Fibroblast of peridontal ligament (primary cell): Measurements from ENCODE around the gene ACVR2B.

Experiments used
- DNase-seq: peaks from one replicate; pipeline ENCODE4 v3.0.0-alpha.2; 2010; ENCODE audit errors: extremely low read depth

ACVR2B gene

DNA sequence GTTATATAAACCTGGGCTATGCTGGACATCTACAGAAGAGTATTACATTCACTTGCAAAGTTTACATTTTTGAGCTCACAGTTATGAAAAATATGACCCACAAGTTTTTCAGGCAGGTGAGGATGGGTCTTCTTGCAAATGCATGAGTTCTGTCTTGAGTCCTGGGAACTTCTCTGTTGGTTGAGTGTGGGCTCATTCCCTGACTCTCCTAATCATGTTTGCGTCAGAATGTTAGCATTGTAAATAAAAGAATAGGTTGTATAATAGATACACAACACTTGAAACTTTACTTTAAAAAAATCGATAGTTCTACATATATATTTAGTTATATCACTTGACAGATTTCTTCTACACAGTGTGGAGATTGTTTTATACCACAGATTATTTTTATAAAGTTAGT is 35.3 kb downstream of the ACVR2B start:
- DNase-seq, result no peak

DNA sequence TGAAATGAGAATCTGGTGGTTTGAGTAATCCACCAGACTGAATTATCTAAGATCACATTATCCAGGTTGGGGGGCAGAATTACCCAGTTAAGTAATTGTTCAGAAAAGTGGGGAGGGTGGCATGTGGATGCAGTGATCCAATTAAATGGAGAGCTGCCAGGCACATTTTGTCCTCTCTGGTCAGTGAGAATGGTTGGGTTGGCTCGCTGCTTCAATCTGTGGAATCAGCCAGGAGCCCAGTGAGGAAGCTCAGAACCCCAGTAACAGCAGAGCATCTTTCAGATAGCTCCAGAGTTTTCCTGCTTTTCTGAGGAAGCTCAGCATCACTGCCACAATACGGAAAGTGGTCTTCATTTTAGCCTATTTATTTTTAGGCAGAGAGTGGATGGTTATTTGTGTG is 36.1 kb downstream of the ACVR2B start:
- no peak for DNase-seq

DNA sequence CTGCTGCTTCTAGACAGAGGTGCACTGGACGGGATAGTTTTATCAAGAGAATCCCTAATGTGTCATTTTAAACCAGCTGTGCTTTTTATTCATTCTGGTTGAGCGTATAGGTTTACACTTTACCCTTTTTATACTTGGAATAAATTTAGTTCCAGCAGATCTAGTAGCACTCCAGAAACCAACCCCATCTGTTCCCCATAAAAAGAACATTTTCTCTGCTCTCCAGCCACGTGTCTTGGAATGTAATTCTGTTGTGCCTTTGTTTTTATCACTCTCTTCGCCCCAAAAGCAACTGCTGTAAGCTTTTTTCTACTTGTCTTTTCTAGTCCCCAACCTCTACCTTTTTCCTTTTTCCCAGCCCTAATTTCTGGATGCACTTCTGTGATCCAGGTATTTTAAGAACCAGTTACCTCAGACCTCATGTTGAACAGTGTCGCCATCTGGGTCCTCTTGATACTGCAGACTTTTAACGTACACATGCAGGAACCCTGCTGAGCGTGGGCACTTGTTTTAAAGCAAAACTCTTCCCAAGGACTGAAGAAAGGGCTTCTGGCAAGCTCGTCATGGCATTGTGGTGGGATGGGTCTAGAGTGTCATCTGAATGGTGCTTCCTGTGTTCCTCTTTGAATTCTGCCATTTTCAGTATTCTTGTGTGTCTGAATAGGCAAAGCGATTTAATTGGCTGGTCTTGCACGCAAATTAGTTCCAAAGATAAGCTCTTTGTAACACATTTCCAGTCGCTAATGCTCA is 36.8 kb downstream of the ACVR2B start:
- peak; percentile 23 for DNase-seq

DNA sequence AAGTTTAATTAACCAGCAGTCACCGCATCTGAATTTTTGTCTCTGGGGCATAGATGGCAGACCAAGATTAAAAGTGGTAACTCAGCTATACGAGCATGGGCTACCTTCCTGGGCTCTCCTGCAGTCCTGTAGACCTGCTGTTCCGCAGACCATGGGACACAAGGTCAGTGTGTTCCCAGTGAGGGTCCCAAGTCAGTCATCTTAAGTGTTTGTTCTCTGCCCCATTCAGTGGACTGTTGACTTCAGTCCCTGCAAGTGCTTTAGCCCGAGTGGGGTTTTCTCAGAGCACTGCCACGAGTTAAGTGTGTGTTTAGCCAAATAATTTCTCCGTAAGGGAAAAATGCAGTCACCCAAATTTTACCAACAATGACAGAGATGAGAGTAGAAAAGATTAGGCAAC is 37.5 kb downstream of the ACVR2B start:
- no peak for DNase-seq

DNA sequence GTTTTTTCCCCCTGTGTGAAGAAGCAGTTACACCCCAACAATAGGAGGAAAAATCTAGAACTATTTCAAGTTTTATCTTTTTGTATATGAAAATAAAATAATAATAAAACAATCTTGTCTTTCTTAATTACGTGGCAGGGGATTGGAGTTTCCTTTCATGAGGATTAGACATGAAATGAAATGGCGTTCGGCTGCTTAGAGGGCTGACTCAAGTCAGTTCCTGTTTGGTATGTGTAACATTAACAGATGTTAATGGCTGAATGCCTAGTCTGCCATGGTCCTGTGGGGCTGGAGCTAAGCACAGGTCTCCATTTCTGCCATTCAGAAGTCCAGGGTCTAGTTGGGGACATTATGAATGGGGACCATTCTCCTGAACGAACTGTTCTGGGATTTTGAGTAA is 39.3 kb downstream of the ACVR2B start:
- DNase-seq, result peak; percentile 76

DNA sequence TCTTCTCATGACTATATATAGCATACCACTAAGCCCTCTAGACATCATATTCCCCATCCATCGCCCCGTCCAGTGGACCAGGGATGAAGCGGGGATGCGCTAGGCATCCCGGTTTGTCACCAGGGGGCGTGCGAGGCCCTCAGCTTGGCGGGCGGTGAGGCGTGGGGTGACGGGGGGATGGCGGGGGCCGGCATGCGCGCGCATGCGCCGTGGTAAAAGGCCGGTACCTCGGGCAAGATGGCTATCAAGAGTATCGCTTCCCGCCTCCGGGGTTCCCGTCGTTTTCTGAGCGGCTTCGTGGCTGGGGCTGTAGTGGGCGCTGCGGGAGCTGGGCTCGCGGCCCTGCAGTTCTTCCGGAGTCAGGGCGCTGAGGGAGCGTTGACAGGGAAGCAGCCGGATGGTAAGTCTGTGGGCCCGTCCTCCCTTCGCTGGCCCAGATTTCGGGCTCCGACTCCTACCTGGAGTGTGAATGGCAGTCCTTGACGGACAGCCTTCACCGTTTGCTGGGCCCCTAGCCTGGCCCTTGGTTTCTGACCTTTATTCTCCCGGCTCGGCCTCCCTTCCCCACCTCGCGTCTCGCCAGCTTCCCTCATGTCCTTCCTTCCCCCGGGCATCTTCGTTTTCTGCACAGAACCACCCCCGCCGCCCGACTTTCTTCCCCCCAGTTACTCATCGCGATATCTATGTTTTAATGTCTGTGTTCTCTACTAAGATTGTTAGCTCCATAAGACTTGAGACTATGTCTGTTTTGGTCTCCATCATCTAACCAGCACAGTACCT is 42.6 kb downstream of the ACVR2B start, which contains the start of gene EXOG:
Gene EXOG (plus strand): TSS at position 210 of the 780 bp plus-strand sequence. CDS start 28 bp downstream, at position 238.
- DNase-seq, result peak; percentile 89

DNA sequence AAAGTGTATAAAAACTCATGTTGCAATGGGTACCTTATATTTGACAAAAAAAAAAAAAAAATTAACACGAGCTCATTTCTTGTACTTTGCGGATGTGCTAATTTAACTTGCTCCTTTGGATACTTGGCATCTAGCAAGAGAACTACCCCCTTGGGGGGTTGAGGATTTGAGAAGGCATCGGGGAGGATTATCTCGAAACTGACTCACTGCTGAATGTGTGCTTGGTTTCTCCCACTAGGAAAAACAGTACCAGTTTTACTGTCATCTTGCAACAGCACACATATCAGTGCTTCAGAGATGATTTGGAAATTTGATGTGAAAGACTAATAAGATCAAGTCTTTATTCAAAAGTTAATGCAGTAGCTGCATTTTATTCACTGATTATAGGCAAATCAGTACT is 43.3 kb downstream of the ACVR2B start:
- DNase-seq, result peak; percentile 50

DNA sequence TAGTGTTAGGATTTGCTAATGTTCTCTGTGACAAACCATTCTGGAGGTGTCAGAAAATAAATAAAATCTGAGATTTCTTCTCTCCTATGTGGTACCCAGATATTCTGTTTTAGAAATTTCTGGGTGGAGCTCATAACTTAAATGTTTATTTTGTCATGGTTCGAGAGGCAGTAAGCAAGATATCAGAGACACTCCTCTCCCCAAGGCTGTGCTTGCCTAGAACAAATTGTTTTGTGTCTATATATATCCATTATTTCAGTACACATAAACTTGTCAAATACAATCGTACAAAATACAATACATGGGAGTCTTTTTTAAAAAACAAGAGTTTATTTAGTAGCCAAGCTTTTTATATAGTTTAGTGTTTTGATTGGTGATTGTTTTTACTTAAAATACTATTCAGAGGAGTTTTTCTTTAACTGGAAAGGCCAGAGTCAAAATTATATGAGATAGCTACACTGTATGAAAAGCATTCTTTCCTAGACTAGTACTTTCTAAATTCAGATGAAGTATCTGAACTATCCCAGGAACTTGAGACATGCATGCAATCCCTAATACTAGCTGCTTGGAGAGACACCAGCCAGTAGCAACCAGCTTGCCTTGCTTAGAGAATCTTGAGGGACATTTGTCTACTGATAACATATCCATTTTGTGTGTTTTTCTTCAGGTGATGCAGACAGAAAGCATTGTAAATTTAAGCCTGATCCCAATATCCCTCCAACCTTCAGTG is 47.2 kb downstream of the ACVR2B start:
- DNase-seq, result no peak

DNA sequence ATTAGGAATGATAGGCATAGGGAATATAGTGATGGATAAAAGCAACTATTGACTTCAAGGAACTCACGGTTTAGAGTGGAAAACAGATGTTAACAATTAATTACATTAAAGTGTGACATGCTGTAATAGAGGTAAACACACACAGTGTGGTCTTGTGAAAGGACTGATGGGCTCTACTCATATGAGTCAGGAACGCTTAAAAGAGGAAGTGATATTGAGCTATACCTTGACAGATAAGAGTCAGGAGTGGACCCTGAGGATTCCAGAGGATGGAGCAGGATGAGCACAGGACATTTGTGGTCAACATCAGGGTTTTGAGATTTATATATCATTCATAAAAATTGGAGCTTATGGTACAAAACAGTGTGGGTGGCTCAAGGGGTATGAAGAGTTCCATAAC is 53.4 kb downstream of the ACVR2B start:
- DNase-seq, result no peak

DNA sequence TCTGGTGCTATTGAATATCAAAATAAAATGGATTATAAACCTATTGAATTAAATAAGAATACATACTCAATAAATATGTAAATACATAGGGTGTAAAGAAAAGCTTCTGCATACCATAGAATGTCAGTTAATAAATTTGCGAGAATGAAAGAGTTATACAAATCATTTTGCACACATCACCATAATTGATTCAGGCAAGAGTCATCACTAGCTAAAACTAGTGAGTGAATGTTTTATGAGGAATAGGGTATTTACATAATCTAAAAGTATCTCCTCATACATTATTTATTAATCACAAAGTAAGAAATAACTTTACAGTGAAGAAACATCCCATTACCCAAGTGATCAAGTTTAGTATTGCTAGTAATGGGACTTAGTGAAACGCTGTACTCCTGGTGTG is 56.0 kb downstream of the ACVR2B start:
- no peak for DNase-seq

DNA sequence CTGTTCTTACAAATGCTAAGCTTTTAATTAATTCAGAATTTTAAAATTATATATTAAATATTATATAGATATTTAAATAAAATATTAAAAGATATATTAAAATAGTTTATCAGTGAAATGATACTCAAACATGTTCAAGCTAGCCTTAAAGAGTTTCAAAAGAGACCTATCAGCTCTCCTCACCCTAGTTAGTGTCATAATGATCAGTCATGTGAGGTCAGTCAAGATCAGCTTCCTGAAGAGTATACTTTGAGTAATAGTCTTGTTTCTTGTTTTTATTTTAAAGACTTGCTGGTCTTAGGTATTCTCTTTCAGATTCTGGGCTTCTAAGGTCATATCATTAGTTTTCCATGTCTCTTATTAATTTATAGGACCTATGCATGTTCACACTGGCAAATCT is 56.9 kb downstream of the ACVR2B start:
- no peak for DNase-seq

DNA sequence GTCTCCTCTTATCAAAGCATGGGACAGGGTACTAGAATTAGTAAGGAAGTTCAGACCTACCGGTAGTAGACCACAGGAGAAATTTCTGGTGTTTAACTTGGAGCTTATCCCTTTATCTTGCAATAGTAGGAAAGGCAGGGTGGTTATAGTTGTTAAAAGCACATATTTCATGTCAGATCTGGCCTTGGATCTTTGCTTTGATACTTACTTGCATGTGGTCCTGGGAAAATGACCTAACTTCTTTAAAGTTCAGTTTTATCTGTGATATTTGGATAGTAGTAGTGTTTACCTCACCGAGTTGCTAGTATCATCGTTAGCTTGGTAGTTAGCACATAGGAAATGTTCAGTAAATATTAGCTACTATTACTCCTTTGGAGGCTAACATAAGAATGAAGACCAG is 57.9 kb downstream of the ACVR2B start:
- no peak for DNase-seq

DNA sequence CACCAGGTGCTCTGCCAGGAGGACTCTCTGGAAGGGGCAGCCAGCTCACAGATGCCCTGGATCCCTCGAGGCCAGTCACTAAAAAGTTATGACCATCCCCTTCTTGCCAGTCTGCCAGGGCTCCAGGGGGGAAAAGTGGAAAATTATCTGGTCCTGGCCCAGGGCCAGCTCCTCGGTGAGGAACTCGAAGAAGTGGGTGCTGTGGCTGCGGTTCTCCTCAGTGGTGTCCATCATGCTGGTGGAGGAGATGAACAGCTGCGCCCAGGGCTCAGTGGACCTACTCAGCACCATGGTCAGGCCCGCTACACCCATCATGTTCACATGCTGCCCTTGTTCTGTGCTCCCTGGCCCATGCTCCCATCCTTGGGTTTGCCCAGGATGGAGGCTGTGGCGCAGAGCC is 61.7 kb downstream of the ACVR2B start:
- DNase-seq, result no peak

DNA sequence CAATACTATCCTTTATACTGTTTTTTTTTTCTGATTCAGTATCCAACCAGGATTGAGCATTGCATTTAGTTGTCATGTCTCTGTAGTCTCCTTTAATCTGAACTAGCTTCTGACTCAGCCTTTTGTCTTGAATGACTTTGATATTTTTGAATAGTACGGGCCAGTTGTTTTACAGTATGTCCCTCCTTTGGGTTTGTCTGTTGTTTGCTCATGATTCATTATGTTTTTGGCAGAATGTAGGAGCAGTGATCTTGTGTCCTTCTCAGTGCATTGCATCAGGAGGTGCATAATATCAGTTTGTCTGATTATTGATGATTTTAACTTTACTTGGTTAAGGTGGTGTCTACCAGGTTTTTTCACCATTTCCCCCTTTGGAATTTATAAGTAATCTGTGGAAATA is 63.0 kb downstream of the ACVR2B start:
- DNase-seq, result no peak

DNA sequence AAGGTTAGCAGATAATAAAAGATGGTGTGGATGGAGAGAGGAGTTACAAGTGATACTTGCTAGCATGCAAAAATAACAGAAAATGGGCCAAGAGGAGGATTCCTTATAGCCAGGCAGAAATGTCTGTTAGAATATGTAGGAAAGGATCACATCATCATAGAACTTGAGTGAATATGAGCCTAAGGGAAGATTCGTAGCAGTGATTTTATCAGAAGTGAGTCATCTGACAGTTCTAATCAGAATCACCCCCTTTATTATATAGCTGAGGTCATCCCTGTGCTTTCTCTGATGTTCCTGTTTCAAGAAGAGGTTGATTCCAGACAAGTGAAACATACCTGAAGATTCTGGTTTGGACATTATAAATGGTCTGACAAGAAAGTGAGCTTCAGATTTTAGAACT is 65.3 kb downstream of the ACVR2B start:
- DNase-seq, result no peak

DNA sequence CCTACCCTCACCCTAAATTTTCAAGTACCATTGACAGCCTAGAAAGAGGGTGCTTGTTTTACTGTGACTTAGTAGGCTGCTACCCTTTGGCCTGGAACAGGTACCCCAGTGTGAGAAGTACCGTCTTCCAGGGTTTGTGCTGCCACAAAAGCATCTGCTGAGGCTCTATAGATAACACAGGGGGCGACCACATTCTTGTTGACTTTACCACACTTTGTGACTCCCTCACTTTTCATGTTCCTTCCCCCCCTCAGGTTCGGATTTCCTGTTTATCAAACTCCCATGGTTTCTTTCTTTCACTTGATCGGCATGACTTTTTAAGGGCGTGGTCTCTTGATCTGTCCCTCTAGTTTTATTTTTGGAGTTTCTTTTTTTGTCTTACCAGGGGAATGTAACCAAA is 66.0 kb downstream of the ACVR2B start:
- DNase-seq, result no peak

DNA sequence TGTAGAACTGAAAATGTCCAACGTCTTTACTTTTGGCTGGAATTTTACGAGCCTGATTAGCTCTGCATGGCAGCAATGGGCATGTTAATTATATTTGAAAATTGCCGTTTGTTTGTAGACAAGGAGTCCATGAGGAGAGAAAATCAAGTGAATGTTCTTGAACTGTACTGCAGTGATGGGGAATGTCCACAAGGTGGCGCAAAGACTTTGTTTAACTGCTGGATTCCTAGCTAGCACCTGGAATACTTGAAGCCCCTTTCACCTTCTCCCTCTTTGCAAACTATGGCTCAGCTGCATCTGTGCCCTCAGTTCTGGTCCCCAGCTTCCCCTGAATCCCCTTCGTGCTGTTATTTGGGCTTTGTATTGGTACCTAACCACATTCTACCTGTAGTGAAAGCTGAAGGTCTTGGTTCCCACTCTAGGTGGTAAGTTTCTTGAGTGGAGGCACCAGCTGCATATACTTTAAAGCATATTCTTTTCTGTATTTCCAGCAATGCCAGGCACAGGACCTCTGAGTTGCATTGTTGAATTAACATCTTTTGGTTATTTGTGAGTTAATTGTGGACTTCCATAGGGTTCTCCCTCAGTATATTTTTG is 67.8 kb downstream of the ACVR2B start:
- peak; percentile 84 for DNase-seq

DNA sequence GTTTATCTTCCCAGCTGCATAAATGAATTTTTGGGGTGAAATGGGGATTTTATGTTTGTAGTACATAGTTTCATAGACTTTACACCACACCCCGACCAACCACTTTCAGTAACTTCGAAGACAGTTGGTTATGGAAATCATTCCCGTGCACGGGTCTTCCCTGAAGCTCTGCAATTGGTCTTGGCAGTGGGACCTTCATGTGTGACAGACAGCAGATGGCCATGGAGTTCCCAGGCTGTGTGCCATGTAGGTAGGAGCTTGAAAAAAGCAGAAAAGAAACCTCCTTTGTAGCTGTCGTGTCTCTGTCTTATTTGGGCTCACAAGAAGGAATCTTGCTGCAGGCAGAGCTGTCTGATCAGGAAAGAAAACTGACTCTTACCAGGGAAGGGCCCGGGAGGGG is 68.3 kb downstream of the ACVR2B start:
- no peak for DNase-seq

DNA sequence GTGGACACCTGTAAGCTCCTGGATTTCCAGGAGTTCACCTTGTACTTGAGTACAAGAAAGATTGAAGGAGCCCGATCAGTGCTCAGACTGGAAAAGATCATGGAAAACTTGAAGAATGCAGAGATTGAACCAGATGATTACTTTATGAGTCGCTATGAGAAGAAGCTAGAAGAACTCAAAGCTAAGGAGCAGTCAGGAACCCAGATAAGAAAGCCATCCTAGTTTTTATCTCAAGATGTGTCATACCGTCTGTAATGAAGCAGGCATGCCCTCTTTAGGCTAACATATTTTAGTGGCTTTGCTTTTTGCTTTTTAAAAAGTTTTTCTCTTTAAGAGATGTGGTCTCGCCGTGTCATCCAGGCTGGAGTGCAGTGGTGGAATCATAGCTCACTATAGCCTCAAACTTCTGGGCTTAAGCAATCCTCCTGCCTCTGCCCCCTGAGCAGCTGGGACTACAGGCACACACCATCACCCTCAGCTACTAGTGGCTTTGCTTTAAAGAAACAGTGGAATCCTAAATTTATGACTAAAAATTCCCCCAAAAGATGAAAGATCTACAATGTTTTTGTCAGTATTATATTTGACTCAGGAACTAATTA is 70.5 kb downstream of the ACVR2B start:
- no peak for DNase-seq

DNA sequence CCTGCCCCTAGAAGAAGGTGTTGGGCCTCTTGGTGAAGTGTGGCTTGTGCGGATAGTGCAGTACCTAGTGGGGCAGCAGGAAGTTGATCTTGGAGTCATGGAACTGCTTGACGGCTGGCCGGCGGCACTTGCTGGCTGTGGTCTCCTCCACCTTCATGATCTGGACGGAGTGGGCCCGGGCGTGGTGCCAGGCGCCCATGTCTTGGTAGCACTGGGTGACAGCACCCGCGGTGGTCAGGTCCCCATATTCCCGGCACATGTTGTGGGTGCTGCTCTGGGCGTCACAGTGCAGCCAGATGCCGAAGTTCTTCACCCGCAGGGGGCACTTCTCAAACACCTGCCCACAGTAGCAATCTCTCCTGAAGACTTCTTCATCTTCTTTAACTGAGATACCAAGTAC is 73.1 kb downstream of the ACVR2B start:
- DNase-seq, result no peak

DNA sequence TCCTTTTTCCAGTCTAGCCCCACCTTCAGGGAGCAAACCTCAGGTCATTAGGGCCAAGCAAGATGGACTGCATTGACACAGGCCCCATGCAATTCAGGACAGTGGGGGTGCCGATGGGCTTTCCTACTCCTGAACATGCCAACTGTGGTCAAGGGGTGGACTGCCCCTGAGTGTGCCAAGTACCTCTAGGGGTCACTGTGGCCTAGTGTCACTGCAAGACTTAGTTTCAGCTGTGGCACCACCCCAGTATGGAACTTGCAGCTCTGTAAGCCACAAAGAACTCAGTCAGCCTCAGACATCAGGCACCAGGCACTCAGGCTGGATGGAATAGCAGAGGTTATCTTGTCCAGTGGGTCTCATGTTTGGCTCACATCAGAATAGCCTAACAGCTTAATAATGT is 74.8 kb downstream of the ACVR2B start:
- no peak for DNase-seq

DNA sequence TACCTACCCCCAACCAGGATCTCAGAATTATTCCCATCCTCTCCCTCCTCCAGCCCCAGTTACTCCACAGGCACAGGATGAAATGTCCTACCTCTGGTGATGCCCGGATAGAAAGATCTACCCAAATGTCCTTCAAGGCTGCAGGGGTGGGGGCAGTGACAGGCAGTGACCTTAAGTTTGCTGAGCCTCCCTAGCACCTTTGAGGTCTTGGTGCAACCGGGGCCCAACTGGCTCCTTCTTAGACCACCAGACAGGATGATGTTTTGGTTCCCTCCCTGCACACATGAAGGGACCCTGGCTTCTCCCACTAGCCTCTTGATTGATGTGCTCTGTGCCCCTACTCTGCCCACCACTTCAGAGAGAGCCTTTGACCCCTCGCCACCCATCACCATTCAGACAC is 78.8 kb downstream of the ACVR2B start:
- no peak for DNase-seq
